ENCODE results near the gene BTBD10.
A peak's percentile ranks its signal among the peaks of the same experiment; 100 is the strongest.

The BTBD10 gene

DNA sequence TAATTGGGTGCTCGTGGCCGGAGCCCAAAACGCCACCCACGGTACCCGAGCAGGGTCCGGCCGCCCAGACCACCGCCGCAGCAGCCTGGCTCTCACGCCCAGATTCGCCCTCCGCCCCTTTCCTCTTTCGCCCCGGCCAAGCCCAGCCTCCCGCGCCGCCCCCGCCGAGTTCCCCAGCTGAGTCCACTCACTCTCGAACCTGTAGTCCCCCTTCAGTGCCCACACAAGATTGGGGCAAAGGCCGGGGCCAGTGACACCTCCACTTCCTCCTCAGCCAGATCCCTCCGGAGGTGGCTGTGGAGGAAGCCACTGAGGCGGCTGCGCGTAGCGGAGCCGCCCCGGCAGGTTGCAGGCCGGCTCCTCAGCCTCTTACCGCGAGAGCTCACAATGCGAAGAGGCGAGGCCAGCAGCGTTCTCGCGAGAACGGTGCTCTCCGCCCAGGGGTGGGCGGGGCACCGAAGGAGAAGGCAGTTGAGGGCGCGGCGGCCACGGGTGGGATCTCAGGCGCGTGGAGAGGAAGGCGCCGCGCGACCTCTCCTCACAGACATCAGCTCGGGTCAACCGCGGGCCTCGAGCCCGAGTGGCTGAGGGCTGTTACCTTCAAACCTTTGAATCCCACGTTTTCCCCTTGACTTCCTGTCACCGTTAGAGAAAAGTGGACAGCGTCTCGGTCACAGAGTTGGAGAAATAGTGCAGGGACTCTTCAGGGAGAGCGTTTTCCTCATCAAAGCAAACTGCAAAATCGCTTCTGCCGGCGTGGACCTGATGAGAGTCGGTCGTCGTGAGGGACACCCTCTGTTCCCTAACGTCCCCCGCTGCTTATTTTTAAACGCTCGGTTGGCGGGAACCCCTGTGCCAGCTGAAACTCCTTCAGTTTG is at the start of gene BTBD10:
Gene BTBD10 (minus strand): TSS at position 322 of the 878 bp plus-strand sequence. CDS start 18,098 bp downstream, outside the sequence.
- TF ChIP-seq, protein P1, sequence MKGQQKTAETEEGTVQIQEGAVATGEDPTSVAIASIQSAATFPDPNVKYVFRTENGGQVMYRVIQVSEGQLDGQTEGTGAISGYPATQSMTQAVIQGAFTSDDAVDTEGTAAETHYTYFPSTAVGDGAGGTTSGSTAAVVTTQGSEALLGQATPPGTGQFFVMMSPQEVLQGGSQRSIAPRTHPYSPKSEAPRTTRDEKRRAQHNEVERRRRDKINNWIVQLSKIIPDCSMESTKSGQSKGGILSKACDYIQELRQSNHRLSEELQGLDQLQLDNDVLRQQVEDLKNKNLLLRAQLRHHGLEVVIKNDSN (IDR thresholded peaks at IDR 0.05), result no peak
- TF ChIP-seq EP300 (IDR thresholded peaks at IDR 0.05; ENCODE audit: borderline replicate concordance), result no peak
- TF ChIP-seq ZBTB7A (IDR thresholded peaks at IDR 0.05; ENCODE audit: low read depth), result peak; percentile 91; the same call in 1 of the 2 replicates
- TF ChIP-seq TAF1 (IDR thresholded peaks at IDR 0.05; ENCODE audit: low read depth), result peak; percentile 84
- TF ChIP-seq CREB1 (IDR thresholded peaks at IDR 0.05; ENCODE audit: low read depth), result no peak
- TF ChIP-seq, protein P2, sequence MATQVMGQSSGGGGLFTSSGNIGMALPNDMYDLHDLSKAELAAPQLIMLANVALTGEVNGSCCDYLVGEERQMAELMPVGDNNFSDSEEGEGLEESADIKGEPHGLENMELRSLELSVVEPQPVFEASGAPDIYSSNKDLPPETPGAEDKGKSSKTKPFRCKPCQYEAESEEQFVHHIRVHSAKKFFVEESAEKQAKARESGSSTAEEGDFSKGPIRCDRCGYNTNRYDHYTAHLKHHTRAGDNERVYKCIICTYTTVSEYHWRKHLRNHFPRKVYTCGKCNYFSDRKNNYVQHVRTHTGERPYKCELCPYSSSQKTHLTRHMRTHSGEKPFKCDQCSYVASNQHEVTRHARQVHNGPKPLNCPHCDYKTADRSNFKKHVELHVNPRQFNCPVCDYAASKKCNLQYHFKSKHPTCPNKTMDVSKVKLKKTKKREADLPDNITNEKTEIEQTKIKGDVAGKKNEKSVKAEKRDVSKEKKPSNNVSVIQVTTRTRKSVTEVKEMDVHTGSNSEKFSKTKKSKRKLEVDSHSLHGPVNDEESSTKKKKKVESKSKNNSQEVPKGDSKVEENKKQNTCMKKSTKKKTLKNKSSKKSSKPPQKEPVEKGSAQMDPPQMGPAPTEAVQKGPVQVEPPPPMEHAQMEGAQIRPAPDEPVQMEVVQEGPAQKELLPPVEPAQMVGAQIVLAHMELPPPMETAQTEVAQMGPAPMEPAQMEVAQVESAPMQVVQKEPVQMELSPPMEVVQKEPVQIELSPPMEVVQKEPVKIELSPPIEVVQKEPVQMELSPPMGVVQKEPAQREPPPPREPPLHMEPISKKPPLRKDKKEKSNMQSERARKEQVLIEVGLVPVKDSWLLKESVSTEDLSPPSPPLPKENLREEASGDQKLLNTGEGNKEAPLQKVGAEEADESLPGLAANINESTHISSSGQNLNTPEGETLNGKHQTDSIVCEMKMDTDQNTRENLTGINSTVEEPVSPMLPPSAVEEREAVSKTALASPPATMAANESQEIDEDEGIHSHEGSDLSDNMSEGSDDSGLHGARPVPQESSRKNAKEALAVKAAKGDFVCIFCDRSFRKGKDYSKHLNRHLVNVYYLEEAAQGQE (IDR thresholded peaks at IDR 0.05; ENCODE audit: low read depth), result peak; percentile 16; the same call in 1 of the 2 replicates
- TF ChIP-seq YY1 (IDR thresholded peaks at IDR 0.05; ENCODE audit: low read depth), result no peak
- TF ChIP-seq NFIC (IDR thresholded peaks at IDR 0.05), result no peak
- peak; percentile 59; the same call in 1 of the 2 replicates for TF ChIP-seq TCF12 (IDR thresholded peaks at IDR 0.05; ENCODE audit: low read depth)
- peak; percentile 42; the same call in 1 of the 2 replicates for TF ChIP-seq EGR1 (IDR thresholded peaks at IDR 0.05)
- TF ChIP-seq, protein P3, sequence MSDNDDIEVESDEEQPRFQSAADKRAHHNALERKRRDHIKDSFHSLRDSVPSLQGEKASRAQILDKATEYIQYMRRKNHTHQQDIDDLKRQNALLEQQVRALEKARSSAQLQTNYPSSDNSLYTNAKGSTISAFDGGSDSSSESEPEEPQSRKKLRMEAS (IDR thresholded peaks at IDR 0.05), result peak; percentile 90
- peak; percentile 91 for TF ChIP-seq FOXM1 (IDR thresholded peaks at IDR 0.05; ENCODE audit: borderline replicate concordance, low read depth)
- TF ChIP-seq RAD21 (IDR thresholded peaks at IDR 0.05; ENCODE audit: low read depth), result no peak
- no peak for TF ChIP-seq TEAD4 (IDR thresholded peaks at IDR 0.05)

DNA sequence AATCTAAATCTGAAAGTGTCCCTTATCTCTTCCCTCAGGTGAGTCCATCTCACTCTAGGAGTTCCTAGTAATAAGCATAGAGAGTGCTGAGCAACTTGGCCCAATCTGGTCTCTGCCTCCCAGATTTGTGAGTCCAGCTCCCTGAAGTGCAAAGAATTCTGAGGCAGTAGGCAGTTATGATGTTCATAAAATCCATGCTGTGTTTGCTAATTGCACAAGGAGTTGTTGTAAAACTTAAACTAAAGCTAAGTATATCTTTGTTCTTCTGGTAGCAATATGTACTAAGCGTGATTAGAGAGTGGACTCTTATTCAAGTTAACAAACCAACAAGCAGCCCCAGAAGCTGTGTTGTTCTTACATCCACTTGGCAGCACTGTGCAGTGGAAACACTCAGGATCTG is 40.4 kb upstream of the BTBD10 start:
- TF ChIP-seq TCF12 (IDR thresholded peaks at IDR 0.05; ENCODE audit: low read depth) (no peak), TEAD4 (IDR thresholded peaks at IDR 0.05) (no peak), ZBTB7A (IDR thresholded peaks at IDR 0.05; ENCODE audit: low read depth) (no peak), CEBPB (IDR thresholded peaks at IDR 0.05) (no peak), TAF1 (IDR thresholded peaks at IDR 0.05; ENCODE audit: low read depth) (no peak), FOXM1 (IDR thresholded peaks at IDR 0.05; ENCODE audit: borderline replicate concordance, low read depth) (no peak), RAD21 (IDR thresholded peaks at IDR 0.05; ENCODE audit: low read depth) (no peak), YY1 (IDR thresholded peaks at IDR 0.05; ENCODE audit: low read depth) (no peak), EP300 (IDR thresholded peaks at IDR 0.05; ENCODE audit: borderline replicate concordance) (no peak), CREB1 (IDR thresholded peaks at IDR 0.05; ENCODE audit: low read depth) (no peak), NFIC (IDR thresholded peaks at IDR 0.05) (no peak), EGR1 (IDR thresholded peaks at IDR 0.05) (no peak)
- TF ChIP-seq, protein P2 (IDR thresholded peaks at IDR 0.05; ENCODE audit: low read depth), result no peak
- TF ChIP-seq, protein P1 (IDR thresholded peaks at IDR 0.05), result no peak
- TF ChIP-seq, protein P3 (IDR thresholded peaks at IDR 0.05), result no peak

DNA sequence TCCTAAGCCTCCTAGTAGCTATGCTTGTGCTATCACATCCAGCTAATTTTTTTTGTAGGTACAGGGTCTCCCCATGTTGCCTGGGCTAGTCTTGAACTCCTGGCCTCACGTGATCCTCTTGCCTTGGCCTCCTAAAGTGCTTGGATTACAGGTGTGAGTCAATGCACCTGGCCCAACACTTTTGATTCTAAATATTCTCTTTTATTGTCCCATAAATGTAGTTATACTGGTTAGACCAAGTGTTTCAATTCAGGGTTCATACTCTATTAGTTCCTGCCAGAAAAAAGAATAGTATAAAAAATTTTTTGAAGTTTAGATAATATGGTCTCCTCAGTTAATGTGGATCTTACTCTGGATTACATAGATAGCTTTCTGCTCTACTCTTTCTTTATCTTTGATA is 39.5 kb upstream of the BTBD10 start:
- TF ChIP-seq NFIC (IDR thresholded peaks at IDR 0.05), result no peak
- TF ChIP-seq TEAD4 (IDR thresholded peaks at IDR 0.05), result no peak
- TF ChIP-seq EGR1 (IDR thresholded peaks at IDR 0.05), result no peak
- TF ChIP-seq, protein P1 (IDR thresholded peaks at IDR 0.05), result no peak
- TF ChIP-seq, protein P2 (IDR thresholded peaks at IDR 0.05; ENCODE audit: low read depth), result no peak
- no peak for TF ChIP-seq EP300 (IDR thresholded peaks at IDR 0.05; ENCODE audit: borderline replicate concordance)
- TF ChIP-seq RAD21 (IDR thresholded peaks at IDR 0.05; ENCODE audit: low read depth), result no peak
- TF ChIP-seq TCF12 (IDR thresholded peaks at IDR 0.05; ENCODE audit: low read depth), result no peak
- TF ChIP-seq, protein P3 (IDR thresholded peaks at IDR 0.05), result no peak
